Activated T-cell treated with anti-CD3 and anti-CD28 coated beads for 4 hours (primary cell): Measurements from ENCODE around the gene STAT6.
A peak's percentile ranks its signal among the peaks of the same experiment; 100 is the strongest.
"Not testable (repeated sequence)": the region's sequence is repeated elsewhere in the genome, so short reads cannot be mapped to it uniquely, and the experiment has no call there.

Experiments used
- DNase-seq: peaks from one replicate; pipeline ENCODE4 v3.0.0-alpha.2; 2020

Gene STAT6

DNA sequence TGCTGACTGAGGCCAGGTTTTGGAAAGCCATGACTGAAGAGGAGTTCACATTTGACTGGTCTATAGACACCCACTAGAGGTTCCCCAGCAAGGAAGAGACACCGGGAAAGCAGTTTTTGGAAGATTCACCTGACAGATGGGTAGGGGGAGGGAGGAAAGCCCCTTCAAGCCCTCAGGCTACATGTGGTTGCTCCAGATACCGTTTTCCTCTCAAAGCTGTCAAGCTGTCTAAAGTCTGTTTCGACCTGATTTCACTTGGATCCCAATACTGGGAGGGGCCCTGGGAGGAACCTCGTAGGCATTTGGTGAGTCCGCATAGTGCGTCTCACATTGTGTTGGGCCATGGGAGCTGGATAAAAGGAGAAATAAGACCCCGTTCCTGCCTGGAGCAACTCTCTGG, 15.4 kb upstream of the STAT6 start:
- no peak for DNase-seq

DNA sequence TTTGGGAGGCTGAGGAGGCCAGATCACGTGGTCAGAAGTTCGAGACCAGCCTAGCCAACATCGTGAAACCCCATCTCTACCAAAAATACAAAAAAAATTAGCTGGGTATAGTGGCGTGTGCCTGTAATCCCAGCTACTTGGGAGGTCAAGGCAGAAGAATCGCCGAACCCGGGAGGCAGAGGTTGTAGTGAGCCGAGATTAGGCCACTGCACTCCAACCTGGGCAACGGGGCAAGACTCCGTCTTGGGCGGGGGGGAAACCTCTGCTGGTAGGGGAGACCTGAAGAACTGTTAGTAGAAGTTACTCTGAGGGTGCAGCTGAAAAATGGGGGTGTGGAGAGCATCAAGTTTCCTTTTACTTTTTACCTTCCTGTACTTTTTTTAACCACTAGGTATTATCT, 14.9 kb upstream of the STAT6 start:
- no peak for DNase-seq

DNA sequence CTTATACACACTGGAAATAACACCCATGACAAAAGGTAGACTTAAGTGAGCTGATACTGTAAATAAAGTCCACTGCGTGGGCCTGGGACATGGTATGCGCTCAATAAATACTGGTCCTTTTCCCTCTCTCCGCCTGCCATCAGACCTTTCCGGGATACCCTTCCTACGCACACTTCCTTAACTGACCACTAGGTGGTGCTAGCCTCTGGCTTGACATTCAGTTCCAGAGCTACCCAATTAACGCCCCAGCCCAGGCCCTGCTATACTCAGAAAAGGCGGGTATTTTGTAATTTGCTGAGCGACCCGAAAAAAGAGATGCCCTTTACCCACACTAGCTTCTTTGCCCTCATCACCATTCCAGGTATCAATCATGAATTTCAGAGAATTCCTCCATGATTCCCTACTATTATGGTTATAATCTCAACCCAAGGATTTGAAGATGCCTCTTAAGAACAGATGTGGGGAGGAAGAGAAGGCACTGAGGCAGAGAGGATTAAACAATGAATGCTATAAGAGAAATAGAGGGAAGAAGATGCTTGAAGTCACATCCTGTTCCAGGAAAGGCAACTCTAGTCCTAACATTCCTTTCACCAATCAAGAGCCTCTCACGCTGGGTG, 13.2 kb upstream of the STAT6 start:
- DNase-seq = peak; percentile 68

DNA sequence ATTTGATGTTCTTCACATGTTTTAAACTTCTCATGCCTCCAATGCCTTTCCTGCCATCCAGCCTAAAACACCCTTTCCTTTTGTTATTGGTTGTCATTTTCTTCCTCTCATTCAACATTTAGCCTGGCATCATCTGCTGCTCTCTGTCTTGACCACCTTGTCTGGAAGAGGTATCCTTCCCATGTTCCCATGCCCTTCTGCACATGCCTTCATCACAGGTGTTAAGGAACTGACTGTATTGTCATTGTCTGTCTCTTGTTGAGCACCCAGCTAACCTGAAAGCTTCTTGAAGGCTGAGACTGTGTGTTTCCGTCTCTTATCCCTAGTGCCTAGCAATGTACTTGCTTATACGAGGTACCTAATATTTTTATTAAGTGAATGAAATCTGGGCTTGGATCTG, 12.7 kb upstream of the STAT6 start:
- DNase-seq = no peak

DNA sequence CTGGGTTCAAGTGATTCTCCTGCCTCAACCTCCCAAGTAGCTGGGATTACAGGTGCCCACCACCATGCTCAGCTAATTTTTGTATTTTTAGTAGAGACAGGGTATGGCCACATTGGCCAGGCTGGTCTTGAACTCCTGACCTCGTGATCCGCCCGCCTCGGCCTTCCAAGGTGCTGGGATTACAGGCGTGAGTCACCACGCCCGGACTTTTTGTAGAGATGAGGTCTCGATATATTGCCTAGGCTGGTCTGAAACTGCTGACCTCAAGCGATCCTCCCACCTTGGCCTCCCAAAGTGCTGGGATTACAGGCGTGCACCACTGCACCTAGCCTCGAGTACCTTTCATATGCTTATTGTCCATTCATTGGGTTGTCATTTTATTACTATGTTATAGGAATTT, 9.6 kb upstream of the STAT6 start:
- not testable (repeated sequence) for DNase-seq

DNA sequence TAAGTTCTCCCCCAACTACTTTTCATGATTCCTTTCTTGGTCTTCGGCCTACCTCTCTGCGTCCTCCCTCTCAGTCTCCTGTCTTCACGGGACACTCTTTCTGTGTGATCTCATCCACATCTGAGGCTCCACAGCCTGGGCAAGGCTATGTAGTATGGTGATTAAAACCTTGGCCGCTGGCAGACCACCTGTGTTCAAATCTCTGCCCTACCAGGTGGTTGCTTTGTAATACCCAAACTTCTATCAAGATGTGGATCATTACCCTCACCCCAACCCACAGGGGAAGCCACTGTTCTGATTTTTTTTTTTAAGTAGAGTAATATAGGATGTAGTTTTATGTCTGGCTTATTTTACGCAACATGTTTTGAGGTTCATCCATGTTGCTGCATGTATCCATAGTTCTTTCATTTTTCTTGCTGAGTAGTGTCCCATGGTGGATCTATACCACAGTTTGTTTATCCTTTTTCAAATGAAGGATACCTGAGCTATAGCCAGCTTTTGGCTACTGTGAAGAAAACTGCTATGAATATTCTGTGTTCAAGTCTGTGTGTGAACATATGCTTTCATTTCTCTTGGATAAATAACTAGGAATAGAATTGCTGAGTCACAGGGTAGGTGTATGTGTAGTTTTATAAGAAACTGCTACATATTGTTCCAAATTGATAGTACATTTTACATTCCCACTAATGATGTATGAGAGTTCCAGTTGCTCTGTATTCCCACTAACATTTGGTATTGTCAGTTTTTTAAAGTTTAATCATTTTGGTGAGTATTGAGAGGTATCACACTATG, 8.3 kb upstream of the STAT6 start:
- no peak for DNase-seq

DNA sequence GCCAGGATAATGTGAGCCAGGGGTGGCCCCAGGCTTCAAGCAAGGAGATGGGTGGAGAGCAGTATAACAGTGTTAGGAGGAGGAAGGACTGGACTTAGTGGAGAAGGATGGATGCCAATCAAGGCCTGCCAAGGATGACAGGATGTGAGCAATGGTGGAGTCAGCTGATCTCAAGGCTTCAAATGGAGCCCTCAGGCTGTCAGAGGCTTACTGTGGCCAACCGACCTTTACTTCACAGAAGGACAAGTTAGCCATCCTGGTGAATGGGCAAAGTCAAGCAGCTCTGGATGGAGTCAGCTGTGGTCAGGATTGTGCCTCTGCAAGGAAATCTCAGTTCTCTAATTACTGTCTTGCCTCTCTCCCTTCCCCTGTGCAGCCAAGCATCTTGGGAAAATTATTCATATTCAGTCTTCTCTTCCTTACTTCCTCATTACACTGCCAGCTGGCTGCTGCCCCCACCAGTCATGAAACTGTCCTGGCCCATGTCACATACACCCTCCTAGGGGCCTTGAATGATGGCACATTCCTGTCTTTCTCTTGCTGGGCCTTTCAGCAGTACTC, 7.6 kb upstream of the STAT6 start:
- no peak for DNase-seq

DNA sequence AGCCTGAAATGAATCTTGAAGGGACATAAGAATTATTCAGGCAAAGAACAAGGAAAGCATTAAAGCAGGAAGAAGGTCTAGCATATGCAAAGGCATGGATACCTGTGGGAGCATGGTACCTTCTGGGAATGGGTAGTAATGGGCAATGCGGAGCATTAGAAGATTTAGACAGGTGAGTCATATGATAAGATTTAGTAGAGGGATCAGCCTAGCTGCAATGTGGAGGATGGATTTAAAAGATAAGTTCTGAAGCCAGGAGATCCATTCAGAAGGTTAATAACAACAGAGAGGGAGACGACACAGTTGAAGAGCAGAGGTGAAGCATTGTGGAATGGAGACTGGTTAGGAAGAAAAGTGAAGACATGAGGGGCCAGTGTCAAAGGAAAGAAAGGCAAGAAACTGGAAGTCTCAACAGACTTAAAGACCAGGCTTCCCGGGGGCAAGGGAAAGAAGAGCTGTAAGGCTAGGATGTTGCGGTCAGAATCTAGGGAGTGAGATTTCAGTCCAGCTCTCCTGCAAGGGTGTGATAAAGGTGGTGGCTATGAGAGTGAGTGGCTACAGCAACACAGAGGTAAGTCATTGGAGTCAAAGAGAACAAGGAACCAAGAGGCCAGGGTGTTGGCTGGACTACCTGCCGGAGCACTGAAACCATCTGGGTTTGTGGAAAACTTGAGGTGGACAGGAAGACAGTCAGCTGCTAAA, 5.6 kb upstream of the STAT6 start:
- no peak for DNase-seq

DNA sequence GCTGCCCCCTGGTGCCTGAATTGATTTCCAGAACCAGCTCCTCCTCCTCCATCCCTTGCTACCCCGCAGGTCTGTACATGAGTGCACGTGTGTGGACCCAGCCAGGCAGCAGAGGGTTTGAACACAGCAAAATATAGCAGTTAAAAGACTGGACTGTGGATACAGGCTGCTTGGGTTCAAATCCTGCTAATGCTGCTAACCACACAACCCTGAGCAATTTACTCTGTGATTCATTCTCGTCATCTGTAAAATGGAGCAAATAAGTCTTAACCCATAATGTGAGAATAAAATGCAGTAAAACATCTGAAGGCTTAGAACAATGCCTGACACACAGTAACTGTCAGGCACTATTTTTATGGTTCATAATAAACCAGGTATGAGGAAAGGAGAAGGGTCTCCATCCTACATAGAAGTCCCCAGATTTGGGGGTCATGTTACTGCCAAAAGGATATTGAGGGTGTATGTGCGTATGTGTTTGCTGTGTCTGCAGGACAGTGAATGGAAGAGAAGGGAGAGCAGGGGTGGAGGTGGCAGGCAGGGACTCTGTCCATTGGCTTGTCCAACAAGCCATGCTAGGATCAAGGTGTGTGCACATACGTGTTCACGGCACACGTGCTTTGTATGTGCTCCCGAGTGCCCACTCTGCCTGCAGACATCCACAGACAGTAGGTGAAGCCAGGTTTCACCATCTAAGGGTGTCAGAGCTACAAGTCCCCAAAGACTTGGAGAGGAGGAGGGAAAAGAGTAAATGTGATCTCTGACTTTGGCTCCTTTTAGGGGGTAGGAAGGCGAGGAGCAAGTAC, 1.5 kb upstream of the STAT6 start:
- no peak for DNase-seq

DNA sequence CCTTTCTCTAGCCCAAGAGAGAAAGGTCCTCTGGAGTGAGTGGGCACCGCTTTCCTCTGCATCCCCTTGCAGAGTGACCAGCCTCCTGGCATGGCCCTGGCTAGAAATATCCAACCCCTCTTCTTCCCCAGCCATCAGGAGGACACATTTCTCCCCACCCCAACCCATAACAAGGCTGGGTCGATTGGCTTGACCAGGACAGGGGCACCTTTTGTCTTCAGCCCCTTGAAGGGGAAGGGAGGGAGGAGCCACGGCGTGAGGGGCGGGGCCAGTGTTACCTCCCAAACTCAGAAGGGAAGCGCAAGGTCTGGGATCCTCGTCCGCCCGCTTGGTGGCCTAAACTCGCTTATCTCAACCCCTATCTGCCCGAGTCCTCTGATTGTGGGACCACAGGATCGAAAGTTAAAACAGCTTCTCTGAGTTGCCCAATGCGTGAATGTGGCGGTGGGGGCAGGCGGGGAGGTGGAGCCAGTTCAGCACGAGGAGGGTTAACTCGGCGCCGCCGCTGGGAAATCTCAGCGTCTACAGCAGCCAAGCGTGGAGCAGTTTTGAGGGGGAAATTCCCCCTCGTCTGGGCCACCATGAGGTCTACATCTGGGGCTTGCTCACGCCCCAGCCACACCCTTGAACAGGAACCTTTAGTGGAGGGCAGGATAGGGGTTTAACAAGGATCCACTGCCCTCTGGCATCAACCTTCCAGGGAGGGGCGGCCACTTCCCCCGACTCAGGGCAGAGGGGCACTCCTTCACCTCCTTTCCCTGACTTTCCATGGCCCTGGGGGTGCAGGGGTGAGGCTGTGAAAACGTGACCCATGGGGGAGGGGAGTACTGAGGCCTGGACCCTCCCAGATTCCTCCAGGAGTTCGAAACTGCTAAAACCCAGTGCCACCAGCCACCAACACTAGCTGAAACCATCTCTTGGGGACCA, 795 bp downstream of the STAT6 start:
- DNase-seq = peak; percentile 61

DNA sequence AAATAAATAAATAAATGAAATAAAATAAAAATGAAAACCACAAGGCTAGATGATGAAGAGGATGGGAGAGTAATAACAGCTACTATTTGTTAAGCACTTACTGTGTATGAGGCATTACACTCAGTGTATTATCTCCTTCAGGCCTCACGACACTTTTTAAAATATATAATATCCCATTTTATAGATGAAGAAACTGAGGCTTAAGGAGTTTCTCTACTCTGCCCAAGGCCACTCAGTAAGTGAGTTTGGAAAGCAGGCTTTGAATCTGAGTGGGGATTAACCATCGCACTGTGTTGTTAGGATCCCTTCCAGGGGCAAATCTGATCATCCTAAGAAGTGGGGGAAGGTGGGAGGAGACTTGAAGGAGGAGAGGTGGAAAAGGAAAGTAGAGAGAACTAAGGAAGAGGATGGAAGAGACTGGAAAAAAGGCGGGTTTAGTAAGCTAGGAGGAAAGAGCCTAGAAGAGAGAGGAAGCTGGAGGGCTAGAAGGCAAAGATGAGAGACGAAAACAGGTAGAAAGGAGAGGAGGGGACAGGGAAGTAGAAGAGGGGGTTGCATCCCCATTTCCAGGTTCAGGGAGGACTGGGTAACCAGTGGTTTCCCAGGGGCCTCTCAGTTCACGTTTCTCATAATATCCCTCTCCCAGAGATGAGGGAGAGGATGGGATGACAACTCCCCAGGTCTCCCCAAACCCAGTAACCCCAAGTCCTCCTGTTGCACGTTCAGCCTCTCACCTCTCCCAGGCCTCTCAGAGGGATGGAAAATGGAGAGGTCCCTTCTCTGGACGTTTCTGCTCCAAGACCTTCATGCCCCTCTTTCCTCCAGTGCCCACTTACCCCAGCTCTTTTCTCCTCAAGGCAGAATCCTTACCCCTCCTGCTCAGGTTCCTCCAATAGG, 1.7 kb downstream of the STAT6 start:
- no peak for DNase-seq

DNA sequence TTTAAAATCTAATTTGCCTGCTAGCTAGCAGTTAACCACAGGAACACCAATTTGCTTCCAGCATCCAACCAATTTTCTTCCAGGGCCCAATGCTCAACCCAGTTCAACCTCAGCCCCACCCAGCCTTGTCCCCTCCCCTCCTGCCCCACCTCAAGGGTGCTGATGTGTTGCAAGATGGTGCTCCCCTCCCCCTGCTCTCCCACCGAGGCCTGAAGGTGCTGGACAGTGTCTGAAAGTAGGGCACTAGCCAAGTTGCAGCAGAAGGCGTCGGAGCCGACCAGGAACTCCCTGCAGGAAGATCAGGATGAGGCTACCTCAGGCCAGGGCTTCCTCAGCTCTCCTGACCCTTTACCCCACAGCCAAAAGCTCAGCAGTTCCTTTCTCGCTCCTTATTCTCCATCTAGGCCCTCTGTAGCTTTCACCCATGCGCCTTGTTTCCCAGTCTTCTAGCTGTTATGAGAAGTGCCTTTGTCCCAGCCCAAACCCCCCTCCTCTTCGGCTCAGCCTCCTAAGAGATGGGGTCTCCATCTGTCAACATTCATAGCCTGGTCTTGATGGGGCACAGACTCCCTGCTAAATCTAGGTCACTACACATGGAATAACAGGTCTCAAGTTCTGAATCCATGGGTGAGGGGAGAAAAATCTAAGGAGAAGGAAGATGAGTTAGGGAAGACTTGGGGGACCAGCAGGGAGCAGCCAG, 3.6 kb downstream of the STAT6 start:
- no peak for DNase-seq

DNA sequence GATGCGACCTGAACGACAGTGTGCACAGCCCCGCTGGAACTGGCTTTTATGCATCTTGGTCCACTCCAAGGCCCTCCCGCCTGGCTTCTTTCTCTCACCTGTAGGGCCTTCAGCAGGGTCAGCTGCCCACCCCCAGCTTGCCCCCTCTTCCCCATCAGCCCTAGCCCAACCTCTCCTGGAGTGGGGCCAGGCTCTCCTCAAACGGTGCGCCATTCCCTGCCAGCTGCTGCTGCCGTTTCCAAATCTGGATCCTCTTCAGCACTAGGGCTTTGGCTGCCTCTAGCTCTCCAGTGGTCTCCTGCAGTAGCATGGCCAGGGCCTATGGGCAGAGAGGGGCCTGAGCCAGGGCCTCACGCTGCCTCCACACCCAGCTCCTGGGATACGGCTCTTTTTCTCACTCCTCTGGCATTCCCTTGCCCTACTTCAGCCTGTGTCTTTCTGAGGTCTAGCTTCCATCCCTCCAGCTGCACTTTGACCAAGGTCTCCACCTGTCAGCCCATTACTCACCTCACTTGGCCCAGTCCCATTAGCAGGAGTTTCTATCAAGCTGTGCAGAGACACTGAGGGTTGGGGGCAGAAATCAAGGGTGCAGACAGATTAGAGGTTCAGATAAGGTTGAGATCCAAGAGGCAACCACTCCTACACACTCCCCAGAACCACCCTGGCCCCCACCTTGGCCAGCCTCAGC, 5.0 kb downstream of the STAT6 start:
- no peak for DNase-seq

DNA sequence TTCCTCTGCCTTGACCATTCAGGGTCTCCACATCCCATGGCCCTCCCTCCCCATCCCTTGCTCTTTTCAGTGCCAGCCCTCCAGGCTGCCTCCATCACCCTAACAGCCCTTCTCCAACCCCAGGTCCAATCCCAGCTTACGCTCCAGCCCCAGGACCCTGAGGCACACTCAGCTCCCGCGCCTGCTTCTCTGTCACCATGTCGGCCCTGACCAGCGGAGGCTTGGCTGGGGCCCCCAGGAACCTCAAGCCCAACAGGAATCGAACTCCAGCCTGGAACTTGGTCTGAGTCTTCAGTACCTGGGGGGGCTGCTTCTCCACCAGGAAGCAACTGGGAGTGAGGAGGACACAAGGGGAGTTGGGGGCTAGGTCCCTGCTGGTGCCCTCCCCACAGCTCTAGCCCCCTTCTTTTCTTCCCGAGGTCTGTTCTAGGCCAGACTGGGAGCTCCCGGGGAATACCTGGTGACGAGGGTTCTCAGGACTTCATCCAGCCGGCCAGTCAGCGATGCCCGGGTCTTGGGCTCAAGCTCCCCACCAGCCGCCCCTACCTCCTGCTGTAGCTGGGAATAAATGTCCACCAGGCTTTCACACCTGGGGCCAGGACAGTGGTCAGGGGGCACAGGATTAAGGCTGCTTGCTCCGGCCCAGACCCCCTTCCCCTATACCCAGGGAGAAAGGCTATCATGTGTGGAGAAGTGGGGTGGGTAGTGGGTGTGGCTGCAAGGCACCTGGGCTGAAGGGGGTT, 6.0 kb downstream of the STAT6 start:
- DNase-seq = no peak

DNA sequence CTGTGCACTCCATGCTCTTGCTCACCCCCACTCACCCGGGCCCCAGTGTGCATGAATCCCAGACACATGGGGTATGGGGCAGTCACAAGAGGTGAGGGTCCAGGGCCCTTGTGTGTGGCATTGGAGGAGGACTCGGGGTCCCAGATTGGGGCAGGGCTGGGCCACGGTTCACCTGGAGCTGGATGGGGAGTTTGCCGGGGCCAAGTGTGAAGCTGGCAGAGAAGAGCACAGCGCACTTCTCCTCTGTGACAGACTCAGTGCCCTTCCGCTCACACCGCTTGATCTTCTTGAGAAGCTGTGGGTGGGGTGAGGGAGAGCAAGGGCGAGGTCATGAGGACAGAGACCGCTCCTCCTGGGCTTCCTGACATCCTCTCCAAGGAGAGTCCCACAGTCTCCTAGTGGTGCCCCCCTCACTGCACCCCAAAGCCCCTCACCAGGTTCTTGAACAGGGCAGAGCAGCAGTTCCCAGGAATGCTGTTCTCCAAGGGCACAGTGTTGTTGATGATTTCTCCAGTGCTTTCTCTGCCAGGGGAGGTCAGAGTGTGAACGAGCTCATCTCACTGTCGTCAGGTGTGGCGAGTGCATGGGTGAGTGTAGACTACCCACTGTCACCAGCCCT, 6.8 kb downstream of the STAT6 start:
- no peak for DNase-seq

DNA sequence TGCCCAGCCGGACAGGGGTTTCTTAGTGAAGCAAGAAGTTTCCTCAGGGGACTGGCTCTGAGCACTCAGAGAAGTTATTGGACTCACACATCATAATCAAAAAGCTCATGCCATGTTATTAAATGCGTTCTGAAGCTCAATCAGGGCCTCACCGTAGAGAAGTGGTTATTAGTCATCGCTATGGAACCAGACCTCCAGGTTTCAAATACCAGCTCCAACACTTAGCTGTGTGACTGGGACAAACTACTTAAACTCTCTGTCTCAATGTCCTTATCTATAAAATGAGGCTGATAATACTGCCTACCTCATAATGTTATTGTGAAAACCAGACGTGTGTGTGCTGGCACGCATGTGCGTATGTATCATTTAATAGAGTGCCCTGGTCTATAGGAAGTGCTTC, 7.3 kb downstream of the STAT6 start:
- no peak for DNase-seq

DNA sequence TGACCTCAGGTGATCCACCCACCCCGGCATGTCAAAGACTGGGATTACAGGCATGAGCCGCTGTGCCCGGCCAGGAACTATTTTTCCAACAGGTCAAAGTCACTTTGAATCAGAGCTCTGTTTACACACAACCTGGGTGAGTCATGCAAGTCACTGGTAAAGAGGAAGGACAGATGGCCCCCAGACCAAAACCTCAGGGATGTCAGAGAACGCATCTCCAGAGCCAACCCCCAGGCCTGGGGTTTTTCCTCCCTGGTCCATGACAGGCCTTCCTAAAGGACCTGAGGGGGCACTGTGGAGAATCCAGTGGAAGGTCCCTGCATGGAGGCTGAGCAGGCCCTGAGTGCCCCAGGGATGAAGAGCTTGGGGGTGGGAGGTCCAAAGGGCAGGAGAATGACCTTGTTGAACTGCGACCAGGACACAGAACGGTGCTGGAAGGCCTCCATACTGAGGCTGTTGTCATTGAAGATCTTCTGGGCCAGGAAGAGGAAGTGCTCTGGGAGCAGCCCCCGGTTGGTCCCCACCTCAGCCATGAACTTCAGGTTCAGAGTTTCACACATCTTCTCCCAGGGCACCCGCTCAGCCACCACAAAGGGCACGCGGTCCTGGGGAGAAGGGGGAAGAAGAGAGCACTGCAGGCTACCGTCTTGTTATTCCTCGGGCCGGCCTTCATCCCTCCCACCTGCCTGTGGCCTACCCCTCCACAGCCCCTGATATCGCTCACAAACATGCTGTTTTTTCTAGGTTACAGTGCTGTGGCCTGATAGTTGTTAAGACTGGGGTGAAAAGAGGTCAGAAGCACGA, 9.1 kb downstream of the STAT6 start:
- DNase-seq = no peak
